Measurements from ENCODE around the gene SHE. TPM values are rescaled to one million over a fixed set of nuclear protein-coding genes. Genes with fewer than 3 reads are reported as not detected.
A peak's percentile ranks its signal among the peaks of the same experiment; 100 is the strongest.

Gene SHE
- total RNA-seq, 5 donors from 2014 or later (not counting 1 experiment from before 2014, with no cell fraction given) = 0.06 to 0.07 (median 0.06) TPM; not detected in 2

GRCh38 chr1:154520333-154520732 is 18.1 kb upstream of the SHE start:
- CTCF ChIA-PET = no interaction called here
- no peak overlapping the region for H3K4me3 ChIP-seq (ENCODE audit: control insufficient read depth in 1 of 2, extremely low read depth in 1 of 2, low read length in 1 of 2)
- WGBS (ENCODE audit: insufficient coverage) = 60% methylated on average over 2 of the region's 3 CpGs
- H3K27me3 ChIP-seq (replicated peaks in 1 of 2; ENCODE audit: control insufficient read depth in 2 of 2, extremely low read depth in 1 of 2, insufficient read depth in 2 of 2, low read length in 1 of 2) = peaks cover 0 to 14% of the 10 kb centered on the region in 2 experiments
- Mint-ChIP-seq H3K4me3 (no peak overlapping the region), H3K9me3 (no peaks in the 10 kb centered on the region), H3K4me1 (peaks cover 0 to 4% (median 3%) of the 10 kb centered on the region in 3 donors), H3K36me3 (no peaks in the 10 kb centered on the region), H3K27me3 (peaks cover 5 to 32% of the 10 kb centered on the region in 2 donors), H3K27ac (no peak overlapping the region)
- H3K4me1 ChIP-seq (ENCODE audit: control insufficient read depth in 1 of 2, extremely low read depth in 1 of 2, insufficient read depth in 2 of 2, low read length in 2 of 2) = no peaks in the 10 kb centered on the region
- no peak overlapping the region for H3K27ac ChIP-seq (ENCODE audit: low read length)
- no peaks in the 10 kb centered on the region for H3K36me3 ChIP-seq (ENCODE audit: control insufficient read depth in 2 of 2, extremely low read depth in 1 of 2, insufficient read depth in 1 of 2, low read length in 1 of 2)
- H3K9me3 ChIP-seq = no peaks in the 10 kb centered on the region
- ATAC-seq (replicated peaks in 1 of 4) (no peak), DNase-seq (no peak)
- POLR2A ChIA-PET = no interaction called here

GRCh38 chr1:154519591-154519991 is 17.4 kb upstream of the SHE start:
- H3K9me3 ChIP-seq = no peaks in the 10 kb centered on the region
- peaks cover 7 to 33% of the 10 kb centered on the region in 2 donors for H3K27me3 Mint-ChIP-seq
- no peak overlapping the region for H3K4me3 Mint-ChIP-seq
- H3K36me3 Mint-ChIP-seq = no peaks in the 10 kb centered on the region
- ATAC-seq (replicated peaks in 1 of 4) (no peak), DNase-seq (no peak)
- H3K4me3 ChIP-seq (ENCODE audit: control insufficient read depth in 1 of 2, extremely low read depth in 1 of 2, low read length in 1 of 2) = no peak overlapping the region
- H3K9me3 Mint-ChIP-seq = no peaks in the 10 kb centered on the region
- WGBS (ENCODE audit: insufficient coverage) = 56% methylated on average over 3 of the region's 9 CpGs
- H3K27ac Mint-ChIP-seq = no peak overlapping the region
- H3K36me3 ChIP-seq (ENCODE audit: control insufficient read depth in 2 of 2, extremely low read depth in 1 of 2, insufficient read depth in 1 of 2, low read length in 1 of 2) = no peaks in the 10 kb centered on the region
- no peak overlapping the region for H3K27ac ChIP-seq (ENCODE audit: low read length)
- no peaks in the 10 kb centered on the region for H3K4me1 ChIP-seq (ENCODE audit: control insufficient read depth in 1 of 2, extremely low read depth in 1 of 2, insufficient read depth in 2 of 2, low read length in 2 of 2)
- peaks cover 0 to 4% (median 3%) of the 10 kb centered on the region in 3 donors for H3K4me1 Mint-ChIP-seq
- POLR2A ChIA-PET = no interaction called here
- CTCF ChIA-PET = interaction anchor here in 1 of 2 donors (0.5 kb wide), 1 partner anchor 248 kb away, joined by 7 read pairs; no protein-coding TSS in a partner anchor
- H3K27me3 ChIP-seq (replicated peaks in 1 of 2; ENCODE audit: control insufficient read depth in 2 of 2, extremely low read depth in 1 of 2, insufficient read depth in 2 of 2, low read length in 1 of 2) = peaks cover 0 to 14% of the 10 kb centered on the region in 2 experiments

- no peaks in the 10 kb centered on the region for H3K36me3 ChIP-seq (ENCODE audit: control insufficient read depth in 2 of 2, extremely low read depth in 1 of 2, insufficient read depth in 1 of 2, low read length in 1 of 2)
- POLR2A ChIA-PET = no interaction called here
- DNase-seq = no peak
- Mint-ChIP-seq H3K27me3 (peaks cover 7 to 24% of the 10 kb centered on the region in 2 donors), H3K4me1 (peaks cover 0 to 4% (median 3%) of the 10 kb centered on the region in 3 donors), H3K36me3 (no peaks in the 10 kb centered on the region), H3K27ac (no peak overlapping the region), H3K9me3 (no peaks in the 10 kb centered on the region), H3K4me3 (no peak overlapping the region)
- ATAC-seq (replicated peaks in 1 of 4) = no peak
- H3K4me1 ChIP-seq (ENCODE audit: control insufficient read depth in 1 of 2, extremely low read depth in 1 of 2, insufficient read depth in 2 of 2, low read length in 2 of 2) = no peaks in the 10 kb centered on the region
- CTCF ChIA-PET = no interaction called here
- H3K27ac ChIP-seq (ENCODE audit: low read length) = no peak overlapping the region
- no peak overlapping the region for H3K4me3 ChIP-seq (ENCODE audit: control insufficient read depth in 1 of 2, extremely low read depth in 1 of 2, low read length in 1 of 2)
- H3K9me3 ChIP-seq = no peaks in the 10 kb centered on the region
- peaks cover 0 to 15% of the 10 kb centered on the region in 2 experiments for H3K27me3 ChIP-seq (replicated peaks in 1 of 2; ENCODE audit: control insufficient read depth in 2 of 2, extremely low read depth in 1 of 2, insufficient read depth in 2 of 2, low read length in 1 of 2)
- WGBS (ENCODE audit: insufficient coverage) = 97% methylated on average over 10 of the region's 11 CpGs
Measured at GRCh38 chr1:154517661-154518060, 15.4 kb upstream of the SHE start.

- CTCF ChIA-PET = no interaction called here
- no peaks in the 10 kb centered on the region for H3K4me1 ChIP-seq (ENCODE audit: control insufficient read depth in 1 of 2, extremely low read depth in 1 of 2, insufficient read depth in 2 of 2, low read length in 2 of 2)
- H3K36me3 ChIP-seq (ENCODE audit: control insufficient read depth in 2 of 2, extremely low read depth in 1 of 2, insufficient read depth in 1 of 2, low read length in 1 of 2) = no peaks in the 10 kb centered on the region
- no peaks in the 10 kb centered on the region for H3K4me1 Mint-ChIP-seq
- no peak overlapping the region for H3K27ac Mint-ChIP-seq
- DNase-seq = no peak
- H3K36me3 Mint-ChIP-seq = no peaks in the 10 kb centered on the region
- H3K27me3 Mint-ChIP-seq = peaks cover 7 to 37% of the 10 kb centered on the region in 2 donors
- peaks cover 0 to 33% of the 10 kb centered on the region in 2 experiments for H3K27me3 ChIP-seq (replicated peaks in 1 of 2; ENCODE audit: control insufficient read depth in 2 of 2, extremely low read depth in 1 of 2, insufficient read depth in 2 of 2, low read length in 1 of 2)
- H3K9me3 ChIP-seq = no peaks in the 10 kb centered on the region
- POLR2A ChIA-PET = no interaction called here
- ATAC-seq (replicated peaks in 1 of 4) = no peak
- no peak overlapping the region for H3K4me3 Mint-ChIP-seq
- H3K4me3 ChIP-seq (ENCODE audit: control insufficient read depth in 1 of 2, extremely low read depth in 1 of 2, low read length in 1 of 2) = no peak overlapping the region
- no peak overlapping the region for H3K27ac ChIP-seq (ENCODE audit: low read length)
- no peaks in the 10 kb centered on the region for H3K9me3 Mint-ChIP-seq
- WGBS (ENCODE audit: insufficient coverage) = 100% methylated on average over 2 of the region's 7 CpGs
Measured at GRCh38 chr1:154514066-154514553, 11.9 kb upstream of the SHE start.

GRCh38 chr1:154512760-154513159 is 10.5 kb upstream of the SHE start:
- H3K9me3 ChIP-seq = no peaks in the 10 kb centered on the region
- no peak overlapping the region for H3K27ac Mint-ChIP-seq
- H3K4me1 Mint-ChIP-seq = no peaks in the 10 kb centered on the region
- no peak overlapping the region for H3K27ac ChIP-seq (ENCODE audit: low read length)
- ChIA-PET POLR2A (no interaction called here), CTCF (no interaction called here)
- H3K9me3 Mint-ChIP-seq = no peaks in the 10 kb centered on the region
- H3K36me3 Mint-ChIP-seq = no peaks in the 10 kb centered on the region
- peaks cover 17 to 47% of the 10 kb centered on the region in 2 donors for H3K27me3 Mint-ChIP-seq
- H3K4me3 ChIP-seq (ENCODE audit: control insufficient read depth in 1 of 2, extremely low read depth in 1 of 2, low read length in 1 of 2) = no peak overlapping the region
- WGBS (ENCODE audit: insufficient coverage) = no CpG with 5 or more reads among the region's 3 CpGs
- no peak for ATAC-seq (replicated peaks in 1 of 4)
- no peak for DNase-seq
- H3K4me3 Mint-ChIP-seq = no peak overlapping the region
- H3K36me3 ChIP-seq (ENCODE audit: control insufficient read depth in 2 of 2, extremely low read depth in 1 of 2, insufficient read depth in 1 of 2, low read length in 1 of 2) = no peaks in the 10 kb centered on the region
- H3K4me1 ChIP-seq (ENCODE audit: control insufficient read depth in 1 of 2, extremely low read depth in 1 of 2, insufficient read depth in 2 of 2, low read length in 2 of 2) = no peaks in the 10 kb centered on the region
- H3K27me3 ChIP-seq (replicated peaks in 1 of 2; ENCODE audit: control insufficient read depth in 2 of 2, extremely low read depth in 1 of 2, insufficient read depth in 2 of 2, low read length in 1 of 2) = peaks cover 0 to 35% of the 10 kb centered on the region in 2 experiments

GRCh38 chr1:154503898-154504297 is 1.7 kb upstream of the SHE start:
- H3K9me3 Mint-ChIP-seq = no peaks in the 10 kb centered on the region
- no peaks in the 10 kb centered on the region for H3K36me3 ChIP-seq (ENCODE audit: control insufficient read depth in 2 of 2, extremely low read depth in 1 of 2, insufficient read depth in 1 of 2, low read length in 1 of 2)
- POLR2A ChIA-PET = no interaction called here
- ATAC-seq (replicated peaks in 1 of 4) (no peak), DNase-seq (no peak)
- no peaks in the 10 kb centered on the region for H3K9me3 ChIP-seq
- no peaks in the 10 kb centered on the region for H3K36me3 Mint-ChIP-seq
- H3K27me3 ChIP-seq (replicated peaks in 1 of 2; ENCODE audit: control insufficient read depth in 2 of 2, extremely low read depth in 1 of 2, insufficient read depth in 2 of 2, low read length in 1 of 2) = peaks cover 16 to 53% of the 10 kb centered on the region in 2 experiments
- H3K4me1 ChIP-seq (ENCODE audit: control insufficient read depth in 1 of 2, extremely low read depth in 1 of 2, insufficient read depth in 2 of 2, low read length in 2 of 2) = peaks cover 0 to 17% of the 10 kb centered on the region in 2 experiments
- H3K4me3 ChIP-seq (ENCODE audit: control insufficient read depth in 1 of 2, extremely low read depth in 1 of 2, low read length in 1 of 2) = no peak overlapping the region
- no peak overlapping the region for H3K27ac ChIP-seq (ENCODE audit: low read length)
- peaks cover 0 to 8% (median 2%) of the 10 kb centered on the region in 3 donors for H3K4me1 Mint-ChIP-seq
- no peak overlapping the region for H3K27ac Mint-ChIP-seq
- H3K4me3 Mint-ChIP-seq = peak overlapping the region; percentile 10 to 52 (median 39)
- CTCF ChIA-PET = interaction anchor here in 1 of 2 donors (0.6 kb wide), 1 partner anchor 659 kb away, joined by 4 read pairs; no protein-coding TSS in a partner anchor
- no CpG with 5 or more reads among the region's 5 CpGs for WGBS (ENCODE audit: insufficient coverage)
- peaks cover 62 to 75% of the 10 kb centered on the region in 2 donors for H3K27me3 Mint-ChIP-seq
